T-helper 17 cell (primary cell): ENCODE measurements around the gene OPN1SW. TPM values are rescaled to one million over a fixed set of nuclear protein-coding genes. Genes with fewer than 3 reads are reported as not detected.

Source experiments
- ATAC-seq: fragments of 150-1000 bp; cut with Tn5 transposase; 2 replicates; pipeline ENCODE4 v1.10.0; 2021; ENCODE audit warnings: mild to moderate bottlenecking, moderate library complexity
- DNase-seq, 3 donors: peaks; one replicate each; pipeline versions ENCODE4 v3.0.0 to v3.0.0-alpha.2; 2020 to 2021
- H3K9me3 ChIP-seq: one replicate; pipeline ENCODE4 v1.7.0; 2013; ENCODE audit warnings: low read length, mild to moderate bottlenecking; ENCODE audit not compliant: control insufficient read depth, poor library complexity, severe bottlenecking
- H3K27ac Mint-ChIP-seq: one replicate; pipeline ENCODE4 v1.8.0; 2022; ENCODE audit warnings: mild to moderate bottlenecking, moderate library complexity, mixed read lengths
- H3K27me3 Mint-ChIP-seq: one replicate; pipeline ENCODE4 v1.8.0; 2022; ENCODE audit warnings: mixed read lengths
- H3K36me3 Mint-ChIP-seq: one replicate; pipeline ENCODE4 v1.8.0; 2022; ENCODE audit warnings: low read depth, mixed read lengths
- H3K4me1 Mint-ChIP-seq: one replicate; pipeline ENCODE4 v1.8.0; 2022; ENCODE audit warnings: mild to moderate bottlenecking, mixed read lengths
- H3K4me3 Mint-ChIP-seq: one replicate; pipeline ENCODE4 v1.8.0; 2022; ENCODE audit warnings: mild to moderate bottlenecking, moderate library complexity, mixed read lengths
- total RNA-seq, 4 donors: library from RNA in 2 of 4; stranded (reverse) in 2 of 4; gene quantifications; one replicate each; pipeline ENCODE4 v1.2.3 and lab custom pipeline; 2022 to 2026

The OPN1SW gene
- total RNA-seq, 2 donors from 2014 or later = not detected

DNA sequence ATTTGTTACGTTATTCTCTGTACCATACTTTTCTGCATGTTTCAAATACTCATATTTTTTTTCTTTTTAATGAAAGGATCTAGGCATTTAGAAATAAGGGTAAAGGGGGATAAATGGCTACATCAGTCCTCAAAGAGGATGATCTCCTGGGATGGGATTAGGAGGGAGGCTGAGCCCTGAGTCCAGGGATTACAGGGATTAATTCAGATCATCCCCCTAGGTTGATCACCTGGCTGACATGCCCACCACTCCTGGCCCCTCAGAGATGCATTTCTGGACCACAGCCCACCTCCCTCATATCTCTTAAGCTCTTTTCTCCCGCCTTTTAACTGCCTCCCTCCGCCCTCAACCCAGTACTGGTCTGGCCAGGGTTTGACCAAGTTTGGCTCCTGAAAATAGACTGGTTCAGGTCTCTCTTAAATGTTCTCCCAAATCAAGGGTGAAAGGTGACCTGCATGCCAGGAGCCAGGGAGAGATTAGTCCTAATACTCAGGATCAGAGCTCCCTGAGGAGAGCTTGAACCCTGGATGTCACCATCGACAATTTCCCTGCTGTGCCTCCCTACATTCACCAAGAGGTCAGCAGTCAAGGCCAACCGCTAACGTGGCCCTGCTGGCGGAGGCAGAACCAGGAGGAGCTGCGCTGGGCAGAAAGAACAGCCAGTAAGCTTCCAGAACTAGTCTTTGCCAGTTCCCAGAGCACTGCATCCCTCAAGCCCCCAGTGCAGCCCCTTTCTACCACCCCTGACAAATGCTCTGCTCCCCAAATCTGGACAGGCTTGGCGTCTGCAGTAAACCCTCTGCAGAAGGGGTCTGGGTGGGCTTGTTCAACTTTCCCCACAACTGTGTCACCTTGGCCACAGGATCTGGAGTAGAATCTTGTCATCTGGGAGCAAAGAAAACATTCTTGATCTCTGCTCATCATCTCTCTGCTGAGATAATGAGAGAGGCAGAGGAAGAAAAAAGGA lies 13.1 kb upstream of the OPN1SW start:
- DNase-seq (no peak), ATAC-seq (no peak)
- peaks cover 14% of the 10 kb centered on the region for H3K4me1 Mint-ChIP-seq
- H3K9me3 ChIP-seq = no peaks in the 10 kb centered on the region
- no peaks in the 10 kb centered on the region for H3K27me3 Mint-ChIP-seq
- H3K36me3 Mint-ChIP-seq = no peaks in the 10 kb centered on the region
- H3K27ac Mint-ChIP-seq = peak overlapping the region; percentile 83
- H3K4me3 Mint-ChIP-seq = peak overlapping the region; percentile 93

DNA sequence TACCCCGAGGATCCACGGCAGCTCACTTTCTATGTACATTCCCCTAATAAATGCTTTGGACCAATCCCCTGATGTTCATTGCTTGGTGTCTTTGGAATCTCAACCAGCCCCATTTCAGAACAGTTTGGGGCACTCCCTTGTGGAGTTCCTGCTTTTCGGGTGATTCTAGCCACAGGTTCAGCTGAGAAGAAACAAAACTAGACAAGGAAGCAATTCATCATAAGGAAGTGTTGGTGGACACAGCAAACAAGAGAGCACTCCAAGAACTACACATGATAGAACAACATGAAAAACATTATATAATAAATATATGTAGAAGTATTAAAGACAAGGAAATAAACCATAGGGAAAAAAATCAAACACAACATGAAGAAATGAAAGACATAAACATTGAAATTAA lies 10.1 kb upstream of the OPN1SW start:
- H3K27ac Mint-ChIP-seq = no peak overlapping the region
- H3K36me3 Mint-ChIP-seq = no peaks in the 10 kb centered on the region
- no peaks in the 10 kb centered on the region for H3K9me3 ChIP-seq
- H3K27me3 Mint-ChIP-seq = no peaks in the 10 kb centered on the region
- peaks cover 11% of the 10 kb centered on the region for H3K4me1 Mint-ChIP-seq
- no peak overlapping the region for H3K4me3 Mint-ChIP-seq
- DNase-seq (no peak), ATAC-seq (no peak)

GRCh38 chr7:128783143-128783861 lies 7.7 kb upstream of the OPN1SW start:
- no peak for DNase-seq
- no peaks in the 10 kb centered on the region for H3K9me3 ChIP-seq
- Mint-ChIP-seq H3K27me3 (no peaks in the 10 kb centered on the region), H3K4me3 (no peak overlapping the region), H3K36me3 (no peaks in the 10 kb centered on the region), H3K27ac (no peak overlapping the region), H3K4me1 (peaks cover 4% of the 10 kb centered on the region)
- no peak for ATAC-seq

DNA sequence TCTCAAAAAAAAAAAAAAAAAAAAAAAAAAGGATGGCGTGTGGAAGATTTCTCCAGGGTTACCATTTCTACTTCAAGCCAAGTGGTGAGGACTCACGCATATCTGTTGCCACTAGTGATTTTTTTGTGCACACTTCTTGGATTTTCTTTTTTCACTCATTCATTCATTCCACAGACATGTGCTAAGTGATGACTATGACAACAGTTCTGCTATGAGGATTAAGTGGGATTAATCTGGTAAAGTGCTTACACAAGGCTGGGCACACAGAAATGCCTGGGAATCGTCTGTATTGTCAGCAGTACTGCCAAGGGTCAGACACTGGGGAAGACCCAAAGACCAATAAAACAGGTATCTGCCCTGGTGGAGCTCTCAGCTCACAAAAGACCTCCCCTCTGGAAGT lies 6.3 kb upstream of the OPN1SW start:
- no peak overlapping the region for H3K4me3 Mint-ChIP-seq
- H3K27me3 Mint-ChIP-seq = no peaks in the 10 kb centered on the region
- H3K4me1 Mint-ChIP-seq = no peaks in the 10 kb centered on the region
- peaks cover 4% of the 10 kb centered on the region for H3K9me3 ChIP-seq
- DNase-seq (no peak), ATAC-seq (no peak)
- H3K27ac Mint-ChIP-seq = no peak overlapping the region
- H3K36me3 Mint-ChIP-seq = no peaks in the 10 kb centered on the region

DNA sequence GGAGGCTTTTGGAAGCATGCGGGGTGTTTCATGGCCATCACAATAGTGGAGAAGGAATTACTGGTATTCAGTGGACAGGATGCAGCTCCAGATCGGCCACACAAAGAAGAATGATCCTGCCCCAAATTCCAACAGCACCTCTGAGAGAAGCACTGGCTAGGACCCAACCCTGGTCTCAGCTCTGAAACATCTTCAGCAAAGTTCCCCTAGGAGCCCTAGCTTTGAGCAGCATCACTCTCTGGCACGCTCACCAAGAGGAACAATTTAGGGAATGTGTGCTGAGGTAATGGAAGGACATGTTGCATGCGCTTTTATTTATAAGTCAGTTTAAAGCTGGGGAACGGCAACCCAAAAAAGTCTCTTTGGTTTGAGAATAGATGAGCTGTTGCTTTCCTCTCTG lies 5.5 kb upstream of the OPN1SW start:
- peaks cover 4% of the 10 kb centered on the region for H3K9me3 ChIP-seq
- H3K36me3 Mint-ChIP-seq = no peaks in the 10 kb centered on the region
- H3K4me3 Mint-ChIP-seq = no peak overlapping the region
- H3K27ac Mint-ChIP-seq = no peak overlapping the region
- H3K4me1 Mint-ChIP-seq = no peaks in the 10 kb centered on the region
- ATAC-seq = no peak
- no peaks in the 10 kb centered on the region for H3K27me3 Mint-ChIP-seq
- no peak for DNase-seq

- DNase-seq = no peak
- no peak for ATAC-seq
- Mint-ChIP-seq H3K36me3 (peaks cover 2% of the 10 kb centered on the region), H3K4me3 (no peak overlapping the region), H3K27ac (no peak overlapping the region), H3K27me3 (no peaks in the 10 kb centered on the region), H3K4me1 (no peaks in the 10 kb centered on the region)
- H3K9me3 ChIP-seq = peaks cover 4% of the 10 kb centered on the region
Observed at GRCh38 chr7:128778946-128779345, 3.4 kb upstream of the OPN1SW start.

DNA sequence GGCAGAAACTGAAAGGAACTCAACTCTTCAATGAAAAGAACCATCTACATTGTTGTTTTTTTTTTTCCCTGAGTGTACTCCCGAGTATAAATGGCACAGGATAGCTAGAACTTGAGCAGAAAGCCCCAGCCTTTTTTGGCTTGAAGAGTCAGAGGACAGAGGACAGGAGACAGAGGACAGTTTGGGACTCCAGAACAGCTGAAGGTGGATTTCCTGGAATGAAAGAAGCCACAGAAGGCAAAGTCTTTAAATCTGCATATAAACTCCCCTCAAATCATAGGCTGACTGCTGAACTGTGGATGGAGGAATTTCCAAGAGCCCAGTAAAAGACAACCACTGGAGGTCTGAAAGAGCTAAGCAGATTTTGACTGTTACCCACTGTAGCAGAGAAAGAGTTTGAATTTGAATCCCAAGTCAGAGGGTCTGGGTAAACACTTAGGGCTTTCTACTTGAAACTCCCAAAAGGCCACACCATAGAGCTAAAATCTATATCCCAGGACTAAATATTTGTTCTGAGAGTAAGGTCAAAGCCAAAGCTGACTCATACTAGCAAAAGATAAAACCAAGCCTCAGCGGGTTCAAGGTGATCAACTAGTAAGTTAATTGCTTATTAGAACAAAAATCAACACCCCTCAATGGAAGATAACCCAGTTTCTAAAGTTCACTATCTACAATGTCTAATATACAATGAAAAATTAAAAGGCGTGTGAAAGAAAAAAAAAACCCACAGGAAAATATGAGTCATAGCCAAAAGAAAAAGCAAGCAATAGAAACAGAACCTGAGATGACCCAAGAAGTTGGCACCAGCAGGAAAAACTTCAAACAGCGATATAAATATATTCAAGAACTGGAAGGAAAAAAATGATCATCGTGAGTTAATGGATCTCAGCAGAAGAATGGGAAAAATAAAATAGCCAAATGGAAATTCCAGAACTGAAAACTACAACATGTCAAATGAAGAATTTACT lies 1.8 kb upstream of the OPN1SW start:
- no peak for DNase-seq
- H3K4me1 Mint-ChIP-seq = no peaks in the 10 kb centered on the region
- no peak overlapping the region for H3K4me3 Mint-ChIP-seq
- peaks cover 4% of the 10 kb centered on the region for H3K9me3 ChIP-seq
- H3K36me3 Mint-ChIP-seq = peaks cover 5% of the 10 kb centered on the region
- no peak for ATAC-seq
- H3K27me3 Mint-ChIP-seq = no peaks in the 10 kb centered on the region
- no peak overlapping the region for H3K27ac Mint-ChIP-seq

DNA sequence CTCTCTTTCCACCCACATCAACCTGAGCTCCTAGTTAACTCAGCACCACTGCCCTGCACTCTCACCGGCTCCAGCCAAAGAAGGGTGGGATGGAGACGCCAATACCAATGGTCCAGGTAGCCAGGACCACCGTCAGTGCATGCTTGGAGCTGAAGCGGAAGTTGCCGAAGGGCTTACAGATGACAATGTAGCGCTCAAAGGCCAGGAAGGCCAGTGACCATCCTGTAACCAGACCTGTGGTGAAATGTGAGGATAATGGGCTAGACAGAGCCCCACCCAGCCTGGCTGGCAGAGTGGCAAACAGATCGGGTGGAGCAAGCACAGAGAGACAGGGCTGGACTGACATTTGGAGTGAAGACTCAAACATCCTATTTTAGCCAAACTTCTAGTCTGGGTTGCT lies 673 bp downstream of the OPN1SW start:
- H3K4me3 Mint-ChIP-seq = no peak overlapping the region
- H3K36me3 Mint-ChIP-seq = peaks cover 13% of the 10 kb centered on the region
- peaks cover 4% of the 10 kb centered on the region for H3K9me3 ChIP-seq
- ATAC-seq = no peak
- no peak for DNase-seq
- H3K27me3 Mint-ChIP-seq = no peaks in the 10 kb centered on the region
- no peaks in the 10 kb centered on the region for H3K4me1 Mint-ChIP-seq
- H3K27ac Mint-ChIP-seq = no peak overlapping the region

GRCh38 chr7:128774029-128774689 lies 1.4 kb downstream of the OPN1SW start:
- H3K9me3 ChIP-seq = peaks cover 4% of the 10 kb centered on the region
- H3K36me3 Mint-ChIP-seq = peaks cover 15% of the 10 kb centered on the region
- DNase-seq (no peak), ATAC-seq (peak; percentile 14)
- no peak overlapping the region for H3K27ac Mint-ChIP-seq
- no peaks in the 10 kb centered on the region for H3K27me3 Mint-ChIP-seq
- H3K4me1 Mint-ChIP-seq = no peaks in the 10 kb centered on the region
- H3K4me3 Mint-ChIP-seq = no peak overlapping the region

- peaks cover 15% of the 10 kb centered on the region for H3K36me3 Mint-ChIP-seq
- no peak overlapping the region for H3K4me3 Mint-ChIP-seq
- no peaks in the 10 kb centered on the region for H3K27me3 Mint-ChIP-seq
- peaks cover 4% of the 10 kb centered on the region for H3K9me3 ChIP-seq
- ATAC-seq (no peak), DNase-seq (no peak)
- H3K27ac Mint-ChIP-seq = no peak overlapping the region
- H3K4me1 Mint-ChIP-seq = no peaks in the 10 kb centered on the region
Observed at GRCh38 chr7:128773604-128774003, 2.0 kb downstream of the OPN1SW start.

- H3K27me3 Mint-ChIP-seq = no peaks in the 10 kb centered on the region
- no peak overlapping the region for H3K4me3 Mint-ChIP-seq
- no peak overlapping the region for H3K27ac Mint-ChIP-seq
- H3K36me3 Mint-ChIP-seq = peaks cover 15% of the 10 kb centered on the region
- DNase-seq (no peak), ATAC-seq (no peak)
- H3K4me1 Mint-ChIP-seq = no peaks in the 10 kb centered on the region
- H3K9me3 ChIP-seq = no peaks in the 10 kb centered on the region
Observed at GRCh38 chr7:128770233-128770632, 5.4 kb downstream of the OPN1SW start.

- Mint-ChIP-seq H3K27me3 (no peaks in the 10 kb centered on the region), H3K4me1 (no peaks in the 10 kb centered on the region), H3K27ac (no peak overlapping the region), H3K4me3 (no peak overlapping the region), H3K36me3 (peaks cover 11% of the 10 kb centered on the region)
- DNase-seq (no peak), ATAC-seq (no peak)
- no peaks in the 10 kb centered on the region for H3K9me3 ChIP-seq
Observed at GRCh38 chr7:128767475-128768110, 8.0 kb downstream of the OPN1SW start.
